Measurements from ENCODE around the gene LRRC2.

LRRC2 gene

GRCh38 chr3:46566040-46566641 lies at the start of gene LRRC2:
TSS of gene LRRC2 (minus strand) at chr3:46566302. CDS start at chr3:46551591, 14,711 bp downstream.
- Histone ChIP-seq H2AFZ (ENCODE audit: low read length, unreplicated experiment) (peak within 1 kb of the TSS; percentile 83), H3K4me1 (ENCODE audit: control insufficient read depth, insufficient read depth, low read length, unreplicated experiment) (peaks cover 16% of the 10 kb centered on the region), H3K79me2 (ENCODE audit: control insufficient read depth, insufficient read depth, low read length, unreplicated experiment) (no peaks in the 10 kb centered on the region), H3K4me3 (ENCODE audit: low read depth, low read length) (peak within 1 kb of the TSS; percentile 84), H3K27me3 (ENCODE audit: insufficient read depth, low read length) (no peaks in the 10 kb centered on the region), H3K27ac (ENCODE audit: low read depth, low read length) (peak within 1 kb of the TSS; percentile 65), H3K36me3 (ENCODE audit: insufficient read depth, low read length) (no peaks in the 10 kb centered on the region)

GRCh38 chr3:46615050-46615775 lies 49.1 kb upstream of the LRRC2 start:
- Histone ChIP-seq H3K79me2 (ENCODE audit: control insufficient read depth, insufficient read depth, low read length, unreplicated experiment) (no peaks in the 10 kb centered on the region), H2AFZ (ENCODE audit: low read length, unreplicated experiment) (no peak overlapping the region), H3K36me3 (ENCODE audit: insufficient read depth, low read length) (no peaks in the 10 kb centered on the region), H3K27ac (ENCODE audit: low read depth, low read length) (no peak overlapping the region), H3K4me1 (ENCODE audit: control insufficient read depth, insufficient read depth, low read length, unreplicated experiment) (no peaks in the 10 kb centered on the region), H3K4me3 (ENCODE audit: low read depth, low read length) (no peak overlapping the region), H3K27me3 (ENCODE audit: insufficient read depth, low read length) (peaks cover 43% of the 10 kb centered on the region)

DNA sequence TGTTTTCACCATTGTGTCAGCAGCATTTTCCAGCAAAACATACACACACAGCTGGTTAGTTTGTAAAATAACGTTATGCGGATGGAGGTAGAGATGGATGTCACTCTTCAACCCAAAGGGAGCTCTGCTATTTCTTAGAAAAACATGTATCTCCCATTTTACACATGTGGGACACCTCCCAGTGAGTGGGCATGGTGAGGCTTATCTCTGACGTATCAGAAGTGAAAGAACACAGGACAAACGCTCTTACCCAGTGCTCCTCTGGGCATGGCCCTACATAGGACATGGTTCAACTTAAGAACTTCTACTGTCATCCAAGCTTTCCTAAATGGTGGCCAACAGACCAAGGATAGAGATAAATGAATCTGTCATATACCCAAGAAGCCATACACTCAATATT lies 48.3 kb upstream of the LRRC2 start:
- Histone ChIP-seq H3K36me3 (ENCODE audit: insufficient read depth, low read length) (no peaks in the 10 kb centered on the region), H3K79me2 (ENCODE audit: control insufficient read depth, insufficient read depth, low read length, unreplicated experiment) (no peaks in the 10 kb centered on the region), H2AFZ (ENCODE audit: low read length, unreplicated experiment) (no peak overlapping the region), H3K27me3 (ENCODE audit: insufficient read depth, low read length) (peaks cover 43% of the 10 kb centered on the region), H3K4me3 (ENCODE audit: low read depth, low read length) (no peak overlapping the region), H3K4me1 (ENCODE audit: control insufficient read depth, insufficient read depth, low read length, unreplicated experiment) (no peaks in the 10 kb centered on the region), H3K27ac (ENCODE audit: low read depth, low read length) (no peak overlapping the region)

GRCh38 chr3:46613313-46614005 lies 47.4 kb upstream of the LRRC2 start:
- H3K36me3 ChIP-seq (ENCODE audit: insufficient read depth, low read length), result no peaks in the 10 kb centered on the region

GRCh38 chr3:46612324-46612723 lies 46.2 kb upstream of the LRRC2 start, which contains the start of gene FAM240A:
TSS of gene FAM240A (plus strand) at chr3:46612525. CDS start at chr3:46612684, 159 bp downstream.
- Histone ChIP-seq H3K27me3 (ENCODE audit: insufficient read depth, low read length) (peaks cover 29% of the 10 kb centered on the region), H3K27ac (ENCODE audit: low read depth, low read length) (no peak within 1 kb of the TSS)

More at GRCh38 chr3:46613313-46614005, 47.4 kb upstream of the LRRC2 start:
- H3K27ac ChIP-seq (ENCODE audit: low read depth, low read length), result no peak overlapping the region
- no peaks in the 10 kb centered on the region for H3K4me1 ChIP-seq (ENCODE audit: control insufficient read depth, insufficient read depth, low read length, unreplicated experiment)
- no peak overlapping the region for H3K4me3 ChIP-seq (ENCODE audit: low read depth, low read length)
- no peaks in the 10 kb centered on the region for H3K79me2 ChIP-seq (ENCODE audit: control insufficient read depth, insufficient read depth, low read length, unreplicated experiment)
- H3K27me3 ChIP-seq (ENCODE audit: insufficient read depth, low read length), result peaks cover 39% of the 10 kb centered on the region
- no peak overlapping the region for H2AFZ ChIP-seq (ENCODE audit: low read length, unreplicated experiment)

GRCh38 chr3:46609944-46610722 lies 44.0 kb upstream of the LRRC2 start:
- Histone ChIP-seq H3K27me3 (ENCODE audit: insufficient read depth, low read length) (peaks cover 12% of the 10 kb centered on the region), H3K79me2 (ENCODE audit: control insufficient read depth, insufficient read depth, low read length, unreplicated experiment) (no peaks in the 10 kb centered on the region), H3K27ac (ENCODE audit: low read depth, low read length) (no peak overlapping the region), H3K4me3 (ENCODE audit: low read depth, low read length) (no peak overlapping the region), H3K36me3 (ENCODE audit: insufficient read depth, low read length) (no peaks in the 10 kb centered on the region), H2AFZ (ENCODE audit: low read length, unreplicated experiment) (no peak overlapping the region), H3K4me1 (ENCODE audit: control insufficient read depth, insufficient read depth, low read length, unreplicated experiment) (no peaks in the 10 kb centered on the region)

More at GRCh38 chr3:46612324-46612723, 46.2 kb upstream of the LRRC2 start, which contains the start of gene FAM240A:
- no peak within 1 kb of the TSS for H2AFZ ChIP-seq (ENCODE audit: low read length, unreplicated experiment)
- no peaks in the 10 kb centered on the region for H3K4me1 ChIP-seq (ENCODE audit: control insufficient read depth, insufficient read depth, low read length, unreplicated experiment)
- no peak within 1 kb of the TSS for H3K4me3 ChIP-seq (ENCODE audit: low read depth, low read length)
- H3K36me3 ChIP-seq (ENCODE audit: insufficient read depth, low read length), result no peaks in the 10 kb centered on the region
- H3K79me2 ChIP-seq (ENCODE audit: control insufficient read depth, insufficient read depth, low read length, unreplicated experiment), result no peaks in the 10 kb centered on the region

DNA sequence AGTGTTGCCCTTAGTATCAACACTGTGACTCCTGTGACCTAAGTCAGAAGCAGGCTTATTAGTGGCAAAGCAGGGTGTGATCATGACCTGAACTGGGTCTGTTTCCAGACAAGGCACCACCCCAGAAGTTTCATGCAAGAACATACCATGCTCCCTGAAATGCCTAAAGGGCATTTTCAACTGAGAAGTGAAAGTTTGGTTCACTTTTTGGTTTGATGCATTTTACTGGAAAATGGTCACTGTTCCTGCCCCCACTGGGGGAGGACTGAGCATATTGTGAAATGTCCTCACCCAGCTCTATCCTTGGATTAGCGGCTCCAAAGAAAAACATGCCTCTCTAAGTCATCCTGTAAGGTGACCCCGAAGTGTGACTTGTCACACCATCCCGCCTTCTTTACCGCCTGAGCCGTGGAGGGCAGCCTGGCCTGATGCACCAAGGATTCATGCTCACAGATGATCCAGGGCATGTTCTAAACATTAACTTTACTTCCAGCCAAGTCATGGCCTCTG lies 43.2 kb upstream of the LRRC2 start:
- Histone ChIP-seq H2AFZ (ENCODE audit: low read length, unreplicated experiment) (no peak overlapping the region), H3K36me3 (ENCODE audit: insufficient read depth, low read length) (no peaks in the 10 kb centered on the region), H3K4me1 (ENCODE audit: control insufficient read depth, insufficient read depth, low read length, unreplicated experiment) (no peaks in the 10 kb centered on the region), H3K27ac (ENCODE audit: low read depth, low read length) (no peak overlapping the region), H3K27me3 (ENCODE audit: insufficient read depth, low read length) (peaks cover 12% of the 10 kb centered on the region), H3K79me2 (ENCODE audit: control insufficient read depth, insufficient read depth, low read length, unreplicated experiment) (no peaks in the 10 kb centered on the region), H3K4me3 (ENCODE audit: low read depth, low read length) (no peak overlapping the region)

DNA sequence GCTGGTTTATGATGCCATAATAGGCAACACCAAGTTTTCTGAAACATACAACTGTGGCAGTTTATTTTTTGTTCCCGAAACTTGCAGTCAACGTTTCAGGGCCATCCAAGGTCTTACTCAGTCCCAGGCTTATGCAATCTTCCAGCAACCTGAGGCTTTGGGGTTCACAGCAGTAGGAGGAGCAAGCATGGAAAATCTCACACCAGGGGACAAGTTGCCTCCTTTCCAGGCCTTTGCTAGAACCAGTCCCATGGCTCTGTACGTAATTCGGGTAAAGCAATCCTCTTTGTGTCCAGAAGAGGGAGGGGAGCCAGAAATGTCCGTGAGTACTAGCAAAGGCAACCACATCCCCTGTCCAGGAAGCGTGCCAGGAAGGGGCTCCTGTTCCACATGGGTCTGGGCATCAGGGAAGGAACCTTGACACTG lies 41.5 kb upstream of the LRRC2 start:
- Histone ChIP-seq H3K4me1 (ENCODE audit: control insufficient read depth, insufficient read depth, low read length, unreplicated experiment) (no peaks in the 10 kb centered on the region), H3K27ac (ENCODE audit: low read depth, low read length) (no peak overlapping the region), H2AFZ (ENCODE audit: low read length, unreplicated experiment) (no peak overlapping the region), H3K79me2 (ENCODE audit: control insufficient read depth, insufficient read depth, low read length, unreplicated experiment) (no peaks in the 10 kb centered on the region), H3K27me3 (ENCODE audit: insufficient read depth, low read length) (peaks cover 9% of the 10 kb centered on the region), H3K36me3 (ENCODE audit: insufficient read depth, low read length) (no peaks in the 10 kb centered on the region), H3K4me3 (ENCODE audit: low read depth, low read length) (no peak overlapping the region)

DNA sequence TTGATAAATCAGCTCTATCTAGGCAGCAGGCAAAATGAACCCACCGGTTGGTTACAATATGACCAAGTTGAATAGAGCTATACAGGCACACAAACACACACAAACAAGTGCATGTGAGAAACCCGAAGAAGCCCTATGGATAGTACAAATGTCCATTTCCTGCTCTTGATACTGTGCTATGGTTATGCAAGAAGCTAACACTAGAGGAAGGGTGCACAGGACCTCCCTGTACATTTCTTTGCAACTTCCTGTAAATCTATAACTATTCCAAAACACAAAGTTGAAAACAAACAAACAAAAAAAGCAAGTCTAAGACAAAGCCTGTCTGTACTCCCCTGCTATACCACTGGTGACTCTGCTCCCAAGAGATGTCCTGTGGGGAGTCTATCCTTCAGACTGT lies 38.0 kb upstream of the LRRC2 start:
- H3K27ac ChIP-seq (ENCODE audit: low read depth, low read length), result no peak overlapping the region
- no peaks in the 10 kb centered on the region for H3K36me3 ChIP-seq (ENCODE audit: insufficient read depth, low read length)
- no peaks in the 10 kb centered on the region for H3K4me1 ChIP-seq (ENCODE audit: control insufficient read depth, insufficient read depth, low read length, unreplicated experiment)
- no peak overlapping the region for H2AFZ ChIP-seq (ENCODE audit: low read length, unreplicated experiment)
- H3K4me3 ChIP-seq (ENCODE audit: low read depth, low read length), result no peak overlapping the region
- H3K79me2 ChIP-seq (ENCODE audit: control insufficient read depth, insufficient read depth, low read length, unreplicated experiment), result no peaks in the 10 kb centered on the region
- H3K27me3 ChIP-seq (ENCODE audit: insufficient read depth, low read length), result peaks cover 7% of the 10 kb centered on the region

- peaks cover 13% of the 10 kb centered on the region for H3K27me3 ChIP-seq (ENCODE audit: insufficient read depth, low read length)
- no peak overlapping the region for H2AFZ ChIP-seq (ENCODE audit: low read length, unreplicated experiment)
- no peaks in the 10 kb centered on the region for H3K79me2 ChIP-seq (ENCODE audit: control insufficient read depth, insufficient read depth, low read length, unreplicated experiment)
- H3K4me3 ChIP-seq (ENCODE audit: low read depth, low read length), result no peak overlapping the region
- no peaks in the 10 kb centered on the region for H3K36me3 ChIP-seq (ENCODE audit: insufficient read depth, low read length)
- no peak overlapping the region for H3K27ac ChIP-seq (ENCODE audit: low read depth, low read length)
- no peaks in the 10 kb centered on the region for H3K4me1 ChIP-seq (ENCODE audit: control insufficient read depth, insufficient read depth, low read length, unreplicated experiment)
Observed at GRCh38 chr3:46603446-46604046, 37.4 kb upstream of the LRRC2 start.
